Activated CD4-positive, alpha-beta T cell treated with anti-CD3 and anti-CD28 coated beads, Interleukin-2, Interleukin-4, amounts not matched to agents 100 ng/mL and 50 ng/mL, durations not matched to agents 16 hours and 8 hours (primary cell): ENCODE measurements around the gene CEP85L.

Experiments
- DNase-seq: peaks from one replicate; pipeline ENCODE4 v3.0.0-alpha.2; 2020; ENCODE audit warnings: low spot score

CEP85L gene

DNA sequence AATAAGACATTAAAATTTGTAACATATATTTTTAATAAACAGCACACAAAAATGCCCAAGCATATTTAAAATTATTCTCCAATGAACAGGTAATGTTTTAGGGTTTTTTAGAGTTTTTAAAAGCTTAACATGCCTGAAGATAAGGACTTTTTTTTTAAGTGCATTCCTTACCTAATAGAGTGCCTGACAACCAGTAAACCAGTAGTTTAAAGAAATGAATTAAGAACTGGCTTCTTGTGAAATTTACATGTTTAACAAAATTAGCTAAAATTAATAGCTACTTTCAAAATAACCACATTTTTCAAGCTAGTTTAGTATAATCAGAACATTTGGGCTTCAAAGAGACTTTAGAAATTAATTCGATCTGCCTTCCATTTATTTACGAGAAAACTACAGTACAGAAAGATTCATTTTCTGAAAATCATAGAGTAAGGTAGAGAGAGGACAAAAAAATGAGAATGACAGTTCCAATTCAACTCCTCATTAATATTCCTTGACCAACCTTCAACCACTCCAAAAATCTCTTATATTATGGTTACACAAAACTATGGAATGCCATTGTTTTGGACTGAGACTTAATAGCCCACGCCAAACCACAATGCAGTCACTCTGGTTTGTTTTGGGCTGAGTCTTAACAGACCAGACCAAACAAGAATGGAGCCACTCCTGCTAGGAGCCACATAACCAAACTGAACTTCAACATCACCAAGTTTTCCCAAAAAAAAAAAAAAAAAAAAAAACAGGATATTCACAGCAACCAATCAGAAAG is 109.0 kb downstream of the CEP85L start:
- DNase-seq: no peak

DNA sequence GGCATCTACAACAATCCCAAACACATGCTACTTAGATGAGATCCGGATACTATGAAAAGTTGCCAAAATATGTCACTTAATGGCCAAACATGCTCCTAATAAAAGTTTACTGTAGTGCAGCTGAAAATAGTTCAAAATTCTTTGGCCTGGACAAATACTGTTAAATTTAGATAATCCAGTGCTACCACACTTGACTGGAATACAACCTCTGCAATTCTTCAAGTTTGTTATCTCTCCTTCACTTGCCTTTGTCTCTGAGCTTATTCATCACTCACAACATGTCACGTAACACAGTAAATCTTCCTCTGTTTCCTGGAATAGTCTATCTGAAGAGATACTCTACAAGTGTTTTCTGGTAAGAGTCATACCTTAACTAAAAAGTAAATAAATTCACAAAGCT is 113.8 kb downstream of the CEP85L start:
- DNase-seq: no peak

- DNase-seq: no peak
Observed at GRCh38 chr6:118536478-118536877, 114.9 kb downstream of the CEP85L start.

DNA sequence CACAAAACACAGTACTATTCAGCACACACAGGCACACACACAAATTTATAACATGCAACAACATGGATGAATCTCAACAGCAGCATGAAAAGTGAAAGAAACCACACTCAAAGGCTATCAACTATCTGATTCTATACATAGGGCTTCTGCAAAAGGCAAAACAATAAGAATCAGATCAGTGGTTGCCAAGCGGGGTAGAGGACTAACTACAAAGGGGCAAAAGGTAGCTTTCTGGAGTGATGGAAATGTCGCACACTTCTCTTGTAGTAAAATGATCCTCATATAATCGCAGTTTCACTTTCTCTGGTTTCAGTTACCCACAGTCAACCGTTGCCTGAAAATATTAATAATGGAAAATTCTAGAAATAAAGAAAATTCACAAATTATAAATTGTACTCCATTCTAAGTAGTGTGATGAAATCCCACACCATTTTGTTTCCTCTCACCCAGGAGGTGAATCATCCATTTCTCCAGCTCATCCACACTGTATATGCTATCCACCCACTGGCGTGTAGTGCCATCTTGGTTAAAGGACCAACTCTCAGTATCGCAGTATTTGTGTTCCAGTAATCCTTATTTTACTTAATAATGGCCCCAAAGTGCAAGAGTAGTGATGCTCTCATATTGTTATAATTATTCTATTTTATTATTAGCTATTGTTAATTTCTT is 116.1 kb downstream of the CEP85L start:
- no peak for DNase-seq

DNA sequence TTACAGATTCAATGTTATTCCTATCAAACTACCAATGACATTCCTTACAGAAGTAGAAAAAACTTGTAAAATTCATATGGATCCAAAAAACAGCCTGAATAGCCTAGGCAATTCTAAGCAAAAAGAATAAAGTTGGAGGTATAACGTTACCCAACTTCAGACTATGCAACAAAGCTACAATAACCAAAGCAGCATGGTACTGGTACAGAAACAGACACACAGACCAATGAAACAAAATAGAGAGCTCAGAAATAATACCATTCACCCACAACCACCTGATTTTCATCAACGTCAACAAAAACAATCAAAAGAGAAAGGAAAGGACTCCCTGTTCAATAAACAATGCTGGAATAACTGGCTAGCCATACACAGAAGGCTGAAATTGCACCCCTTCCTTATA is 120.4 kb downstream of the CEP85L start:
- DNase-seq: no peak

DNA sequence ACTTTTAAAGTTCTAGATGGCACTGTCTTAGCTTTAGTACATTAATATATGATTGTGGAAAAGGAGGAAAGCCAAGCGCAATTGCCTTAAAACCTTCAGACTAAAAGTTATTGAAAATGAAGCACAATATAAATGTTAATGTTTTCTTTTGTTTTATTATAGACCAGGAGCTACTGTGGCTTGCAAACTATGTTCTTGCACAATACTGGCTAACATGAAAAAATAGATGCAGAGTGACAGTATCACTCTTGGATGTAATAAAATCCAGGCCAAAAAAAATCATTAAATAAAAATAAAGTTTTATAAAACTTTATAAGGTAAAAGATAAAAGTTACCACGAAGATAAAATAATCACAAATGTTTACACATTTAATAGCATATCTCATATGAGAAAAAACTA is 121.6 kb downstream of the CEP85L start:
- DNase-seq: no peak

DNA sequence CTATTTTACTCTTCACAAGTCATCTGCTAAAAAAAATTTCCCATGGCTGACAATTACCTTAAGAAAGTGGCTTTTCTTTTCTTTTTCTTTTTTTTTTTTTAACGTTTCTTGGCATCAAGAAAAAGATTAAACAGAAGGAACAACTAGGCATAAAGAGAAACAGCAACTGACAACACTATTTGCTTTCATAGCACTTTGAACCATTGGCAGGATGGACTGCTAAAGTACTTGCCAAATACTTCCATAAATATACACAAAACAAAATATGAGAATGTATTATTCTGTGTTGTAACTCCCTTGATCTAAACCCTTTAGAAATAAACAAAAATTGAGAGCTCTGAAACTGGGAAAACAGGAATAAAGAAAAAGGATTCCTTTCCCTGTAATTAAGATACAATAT is 123.3 kb downstream of the CEP85L start:
- no peak for DNase-seq

DNA sequence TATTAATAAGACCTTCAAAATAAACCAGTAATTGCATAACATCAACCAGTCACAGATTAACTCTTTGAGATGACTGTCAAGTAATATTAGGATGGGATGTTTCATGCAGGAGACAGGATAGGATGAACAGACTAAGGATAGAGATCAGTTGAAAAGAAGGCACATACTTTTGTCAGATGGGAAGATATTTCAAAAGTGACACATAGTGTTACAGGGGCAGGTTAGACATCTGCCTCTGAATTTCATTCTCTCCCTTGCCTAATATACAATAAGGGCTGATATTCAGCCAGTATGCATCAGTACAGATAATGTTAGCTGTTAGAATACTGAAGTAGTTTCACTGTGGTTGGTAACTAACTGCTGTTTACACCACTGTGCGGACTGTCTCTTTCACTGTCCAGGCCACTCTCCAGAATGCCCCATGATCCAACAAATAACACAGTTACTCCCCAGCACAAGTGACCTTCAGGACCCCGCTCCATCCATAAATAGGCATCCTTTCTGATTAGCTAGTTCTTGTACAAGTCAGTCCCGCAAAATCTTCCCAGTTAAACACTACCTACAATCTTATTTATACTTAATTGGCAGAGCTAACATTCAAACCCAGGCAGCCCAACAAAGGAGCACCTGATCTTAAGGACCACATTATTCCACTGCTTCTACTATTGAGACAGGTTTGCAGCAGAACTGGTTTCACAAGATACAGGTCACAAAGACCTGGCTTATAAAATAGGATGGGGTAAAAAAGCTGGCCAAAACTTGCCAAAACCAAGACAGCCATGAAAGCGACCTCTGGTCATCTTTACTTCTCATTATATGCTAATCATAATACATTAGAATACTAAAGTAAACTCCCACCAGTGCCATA is 125.2 kb downstream of the CEP85L start:
- DNase-seq: no peak

GRCh38 chr6:118524686-118525085 is 126.7 kb downstream of the CEP85L start:
- DNase-seq: no peak

- peak; percentile 34 for DNase-seq
Observed at GRCh38 chr6:118523216-118523615, 128.2 kb downstream of the CEP85L start.

DNA sequence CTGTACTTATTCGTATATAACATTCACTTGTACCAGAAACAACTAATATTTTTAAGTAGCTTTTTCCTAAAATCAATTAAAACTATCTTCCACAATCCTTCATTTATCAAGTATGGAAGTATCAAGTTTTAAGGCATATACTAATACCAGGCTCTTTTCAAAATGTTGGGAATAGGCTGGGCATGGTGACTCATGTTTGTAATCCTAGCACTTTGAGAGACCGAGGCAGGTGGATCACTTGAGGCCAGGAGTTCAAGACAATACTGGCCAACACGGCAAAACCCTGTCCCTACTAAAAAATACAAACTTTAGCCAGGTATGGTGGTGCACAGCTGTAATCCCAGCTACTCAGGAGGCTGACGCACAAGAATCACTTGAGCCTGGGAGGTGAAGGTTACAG is 129.0 kb downstream of the CEP85L start:
- DNase-seq: no peak

GRCh38 chr6:118514689-118515088 is 136.7 kb downstream of the CEP85L start:
- no peak for DNase-seq

- no peak for DNase-seq
Observed at GRCh38 chr6:118511930-118512715, 139.3 kb downstream of the CEP85L start.

GRCh38 chr6:118509009-118509617 is 142.3 kb downstream of the CEP85L start:
- DNase-seq: no peak

- DNase-seq: no peak
Observed at GRCh38 chr6:118507636-118508035, 143.8 kb downstream of the CEP85L start.

DNA sequence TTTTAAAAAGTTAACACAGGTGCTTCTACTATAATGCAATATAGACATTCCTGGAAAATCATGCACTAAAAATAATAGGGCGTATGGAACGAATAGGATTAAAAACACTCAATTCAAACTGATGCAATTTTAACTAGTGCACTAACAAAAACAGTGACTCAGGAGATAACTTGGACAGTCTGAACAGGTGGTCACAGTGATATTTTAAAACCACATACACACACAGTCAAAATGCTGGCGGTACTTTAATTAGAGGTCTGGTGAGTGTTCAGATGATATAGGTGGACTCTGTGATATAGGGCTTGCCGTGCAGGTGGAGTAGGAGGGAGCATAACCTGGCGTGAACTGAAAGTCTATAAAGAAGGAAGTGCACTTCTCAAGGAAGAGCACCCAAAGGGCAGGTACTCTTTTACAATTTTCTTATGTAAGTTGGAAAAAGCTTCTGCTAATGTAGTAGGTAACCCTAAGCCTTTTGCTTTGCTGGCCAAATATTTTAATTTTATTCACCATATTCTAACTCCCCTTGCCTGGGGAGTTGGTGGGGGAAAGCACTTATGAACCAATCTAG is 145.2 kb downstream of the CEP85L start:
- DNase-seq: no peak

DNA sequence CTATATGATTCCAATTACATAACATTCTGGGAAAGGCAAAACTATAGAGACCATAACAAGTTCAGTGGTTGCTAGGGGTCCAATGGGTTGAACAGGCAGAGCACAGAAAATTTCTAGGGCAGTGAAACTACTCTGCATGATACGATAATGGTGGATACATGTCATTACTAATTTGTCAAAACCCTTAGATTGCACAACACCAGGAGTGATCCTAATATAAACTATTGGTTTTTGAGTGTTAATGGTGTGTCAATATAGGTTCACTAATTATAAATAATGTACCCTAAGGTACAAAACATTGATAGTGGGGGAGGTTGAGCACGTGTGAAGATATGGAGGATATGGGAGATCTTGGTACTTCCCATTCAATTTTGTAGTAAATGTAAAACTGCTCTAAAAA is 145.7 kb downstream of the CEP85L start:
- no peak for DNase-seq

GRCh38 chr6:118504611-118505010 is 146.8 kb downstream of the CEP85L start:
- DNase-seq: no peak

DNA sequence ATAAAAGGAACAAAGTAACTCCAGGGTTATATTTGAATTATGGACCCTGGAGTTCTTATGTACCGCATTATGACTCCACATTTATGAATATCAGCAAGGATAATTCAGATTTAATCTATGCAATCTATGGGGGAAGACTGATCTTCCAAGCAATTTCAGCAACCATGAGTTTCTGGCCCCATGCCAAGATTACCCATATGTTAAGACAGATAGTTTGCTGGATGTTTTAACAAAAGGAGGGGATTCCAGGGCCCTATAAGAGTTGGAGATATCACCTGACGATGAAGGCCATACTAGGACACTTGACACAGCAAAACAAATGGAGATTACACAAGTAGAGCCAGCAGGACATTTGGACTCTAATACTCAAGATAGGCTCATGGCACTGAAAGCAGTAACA is 149.2 kb downstream of the CEP85L start:
- no peak for DNase-seq

- no peak for DNase-seq
Observed at GRCh38 chr6:118501765-118502164, 149.6 kb downstream of the CEP85L start.

DNA sequence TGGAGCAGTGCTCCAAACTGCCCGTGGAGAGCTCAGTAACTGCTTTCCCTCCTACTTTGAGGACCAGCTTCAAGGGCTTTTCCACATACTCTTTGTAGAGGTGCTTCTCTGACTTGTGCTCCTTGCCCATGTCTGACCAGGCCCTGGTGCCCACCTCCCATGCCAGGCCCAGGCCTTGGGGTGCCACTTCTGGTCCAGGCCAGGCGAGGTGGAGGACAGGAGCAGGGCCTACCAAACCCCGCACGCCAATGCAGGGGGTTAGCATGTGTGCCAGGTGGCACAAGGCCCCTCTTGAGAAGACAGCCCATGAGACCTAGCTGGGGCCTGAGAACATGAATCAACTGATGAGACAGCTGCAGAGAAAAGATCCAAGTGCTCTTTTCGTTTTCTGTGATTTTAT is 150.3 kb downstream of the CEP85L start:
- no peak for DNase-seq
